Liver (tissue), 9 donors: ENCODE data around the gene RASAL2. TPM values are rescaled to one million over a fixed set of nuclear protein-coding genes. Genes with fewer than 3 reads are reported as not detected.

Source experiments
- DNase-seq: peaks from one replicate; pipeline ENCODE4 v3.0.0-alpha.2; 2017; ENCODE audit warnings: low spot score
- H3K27ac ChIP-seq, 2 donors: one replicate each; pipeline ENCODE4 v1.7.0; 2013; ENCODE audit warnings: inconsistent platforms in 2 of 2, low read length in 2 of 2, control low read depth in 1 of 2, low read depth in 1 of 2, mild to moderate bottlenecking in 1 of 2
- H3K27me3 ChIP-seq, 4 donors: one replicate each; pipeline versions ENCODE4 v1.6.1 to v1.7.0; 2013; ENCODE audit warnings: low read length in 3 of 4, inconsistent platforms in 1 of 4, mild to moderate bottlenecking in 1 of 4, moderate library complexity in 1 of 4; ENCODE audit not compliant: control insufficient read depth in 4 of 4, insufficient read depth in 4 of 4
- H3K36me3 ChIP-seq, 4 donors: one replicate each; pipeline versions ENCODE4 v1.6.1 to v1.7.0; 2013; ENCODE audit warnings: low read length in 3 of 4, mild to moderate bottlenecking in 3 of 4, low read depth in 1 of 4, moderate library complexity in 1 of 4; ENCODE audit not compliant: control insufficient read depth in 4 of 4, insufficient read depth in 3 of 4
- H3K4me1 ChIP-seq, 4 donors: one replicate each; pipeline versions ENCODE4 v1.6.1 to v1.7.0; 2013; ENCODE audit warnings: low read length in 3 of 4, mild to moderate bottlenecking in 3 of 4, moderate library complexity in 1 of 4; ENCODE audit not compliant: control insufficient read depth in 4 of 4, insufficient read depth in 4 of 4
- H3K4me3 ChIP-seq, 3 donors: one replicate each; pipeline versions ENCODE4 v1.6.1 to v1.7.0; 2013; ENCODE audit warnings: low read length in 3 of 3, control low read depth in 1 of 3, low read depth in 1 of 3, mild to moderate bottlenecking in 1 of 3
- H3K9ac ChIP-seq, 2 donors: one replicate each; pipeline ENCODE4 v1.7.0; 2013; ENCODE audit warnings: low read length in 2 of 2, mild to moderate bottlenecking in 2 of 2, moderate library complexity in 2 of 2, control low read depth in 1 of 2, low read depth in 1 of 2
- H3K9me3 ChIP-seq, 4 donors: one replicate each; pipeline versions ENCODE4 v1.6.1 to v1.7.0; 2013; ENCODE audit warnings: low read length in 3 of 4; ENCODE audit not compliant: control insufficient read depth in 4 of 4
- EGR1 ChIP-seq, 2 donors: IDR thresholded peaks; 2 replicates each; pipeline ENCODE4 v1.6.1; 2016 to 2018; ENCODE audit warnings: antibody characterized with exemption in 2 of 2, low read depth in 2 of 2
- FOXA2 ChIP-seq: IDR thresholded peaks from 2 replicates; pipeline ENCODE4 v1.6.1; 2016; ENCODE audit warnings: antibody characterized with exemption
- GABPA ChIP-seq, 2 donors: IDR thresholded peaks in 1 of 2; conservative IDR thresholded peaks in 1 of 2; 2 replicates each; pipeline ENCODE4 v1.6.1; 2016; ENCODE audit warnings: antibody characterized with exemption in 2 of 2, mild to moderate bottlenecking in 1 of 2, moderate library complexity in 1 of 2
- HNF4G ChIP-seq: IDR thresholded peaks from 2 replicates; pipeline ENCODE4 v1.6.1; 2016; ENCODE audit warnings: antibody characterized with exemption
- JUND ChIP-seq, 2 donors: IDR thresholded peaks; 2 replicates each; pipeline ENCODE4 v1.6.1; 2016; ENCODE audit warnings: antibody characterized with exemption in 2 of 2
- NR2F2 ChIP-seq: IDR thresholded peaks from 2 replicates; pipeline ENCODE4 v1.6.1; 2016; ENCODE audit warnings: antibody characterized with exemption
- RAD21 ChIP-seq, 2 donors: IDR thresholded peaks; 2 replicates each; pipeline ENCODE4 v1.6.1; 2016; ENCODE audit warnings: antibody characterized with exemption in 2 of 2, mild to moderate bottlenecking in 2 of 2
- RXRA ChIP-seq, 2 donors: IDR thresholded peaks; 2 replicates each; pipeline ENCODE4 v1.6.1; 2017 to 2018; ENCODE audit warnings: antibody characterized with exemption in 2 of 2, mild to moderate bottlenecking in 1 of 2
- SP1 ChIP-seq: IDR thresholded peaks from 2 replicates; pipeline ENCODE4 v1.6.1; 2018; ENCODE audit warnings: antibody characterized with exemption, mild to moderate bottlenecking
- TAF1 ChIP-seq: conservative IDR thresholded peaks from 2 replicates; pipeline ENCODE4 v1.6.1; 2016; ENCODE audit warnings: antibody characterized with exemption, mild to moderate bottlenecking
- YY1 ChIP-seq: IDR thresholded peaks from 2 replicates; pipeline ENCODE4 v1.6.1; 2016; ENCODE audit warnings: antibody characterized with exemption, mild to moderate bottlenecking
- WGBS: extraction: QIAGEN DNeasy Blood & Tissue Kit; methylation state at CpG from one replicate; pipeline ENCODE4 v1.1.7; 2013; 5-methylcytosine and 5-hydroxymethylcytosine counted together
- polyA plus RNA-seq, 2 donors: library from polyadenylated mRNA; stranded (reverse) in 1 of 2; unstranded in 1 of 2; fragments of 200-250 nt in 1 of 2; fragments of >200 nt in 1 of 2; fragmentation: Nextera tagmentation in 1 of 2; extraction: Ambion mirVana in 1 of 2; gene quantifications; one replicate each; pipeline versions ENCODE4 v1.2.1 to v1.2.3, GENCODE V29; 2013 to 2015
- total RNA-seq, 2 donors: library from RNA; depleted of rRNA; stranded (reverse); fragments of >200 nt; gene quantifications; one replicate each; pipeline ENCODE4 v1.2.3, GENCODE V29; 2014
- TF ChIP-seq, protein P1 (sequence below): IDR thresholded peaks from 2 replicates; pipeline ENCODE4 v1.6.1; 2016; ENCODE audit warnings: antibody characterized with exemption, mild to moderate bottlenecking
- TF ChIP-seq, protein P2 (sequence below): IDR thresholded peaks from 2 replicates; pipeline ENCODE4 v1.6.1; 2016; ENCODE audit warnings: antibody characterized with exemption
- TF ChIP-seq, protein P3 (sequence below): IDR thresholded peaks from 2 replicates; pipeline ENCODE4 v1.6.1; 2016; ENCODE audit warnings: antibody characterized with exemption
- TF ChIP-seq, protein P4 (sequence below): IDR thresholded peaks from 2 replicates; pipeline ENCODE4 v1.6.1; 2016; ENCODE audit warnings: antibody characterized with exemption
- donor health status: healthy.
- donor health status: healthy.
- donor health status: healthy.
- donor health status: healthy.
- donor health status: healthy.

Gene RASAL2
- total and polyA plus RNA-seq, 4 donors = 1.8 to 8.1 (median 4.1) TPM

DNA sequence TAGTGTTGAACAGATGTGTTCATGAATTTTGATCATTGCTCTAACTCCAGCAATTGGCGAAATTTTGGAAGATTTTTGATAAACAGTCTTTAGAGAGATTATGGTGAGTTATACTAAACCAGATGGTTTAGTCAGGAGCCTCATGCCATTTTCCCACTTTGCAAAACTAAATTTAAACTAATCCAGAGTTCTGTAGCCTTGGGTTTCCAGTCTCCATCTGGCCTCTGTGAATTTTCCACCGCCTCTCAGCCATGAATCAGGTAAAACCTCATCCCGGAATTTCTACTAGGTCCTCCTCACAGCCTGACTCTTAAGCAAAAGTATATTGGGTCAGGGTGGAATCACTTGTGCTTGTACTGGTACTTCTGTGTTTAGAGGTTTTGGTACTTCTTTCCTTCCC lies 358.1 kb downstream of the RASAL2 start (continued):
- TF ChIP-seq, protein P1, sequence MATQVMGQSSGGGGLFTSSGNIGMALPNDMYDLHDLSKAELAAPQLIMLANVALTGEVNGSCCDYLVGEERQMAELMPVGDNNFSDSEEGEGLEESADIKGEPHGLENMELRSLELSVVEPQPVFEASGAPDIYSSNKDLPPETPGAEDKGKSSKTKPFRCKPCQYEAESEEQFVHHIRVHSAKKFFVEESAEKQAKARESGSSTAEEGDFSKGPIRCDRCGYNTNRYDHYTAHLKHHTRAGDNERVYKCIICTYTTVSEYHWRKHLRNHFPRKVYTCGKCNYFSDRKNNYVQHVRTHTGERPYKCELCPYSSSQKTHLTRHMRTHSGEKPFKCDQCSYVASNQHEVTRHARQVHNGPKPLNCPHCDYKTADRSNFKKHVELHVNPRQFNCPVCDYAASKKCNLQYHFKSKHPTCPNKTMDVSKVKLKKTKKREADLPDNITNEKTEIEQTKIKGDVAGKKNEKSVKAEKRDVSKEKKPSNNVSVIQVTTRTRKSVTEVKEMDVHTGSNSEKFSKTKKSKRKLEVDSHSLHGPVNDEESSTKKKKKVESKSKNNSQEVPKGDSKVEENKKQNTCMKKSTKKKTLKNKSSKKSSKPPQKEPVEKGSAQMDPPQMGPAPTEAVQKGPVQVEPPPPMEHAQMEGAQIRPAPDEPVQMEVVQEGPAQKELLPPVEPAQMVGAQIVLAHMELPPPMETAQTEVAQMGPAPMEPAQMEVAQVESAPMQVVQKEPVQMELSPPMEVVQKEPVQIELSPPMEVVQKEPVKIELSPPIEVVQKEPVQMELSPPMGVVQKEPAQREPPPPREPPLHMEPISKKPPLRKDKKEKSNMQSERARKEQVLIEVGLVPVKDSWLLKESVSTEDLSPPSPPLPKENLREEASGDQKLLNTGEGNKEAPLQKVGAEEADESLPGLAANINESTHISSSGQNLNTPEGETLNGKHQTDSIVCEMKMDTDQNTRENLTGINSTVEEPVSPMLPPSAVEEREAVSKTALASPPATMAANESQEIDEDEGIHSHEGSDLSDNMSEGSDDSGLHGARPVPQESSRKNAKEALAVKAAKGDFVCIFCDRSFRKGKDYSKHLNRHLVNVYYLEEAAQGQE = no peak
- TF ChIP-seq JUND (IDR thresholded peaks at IDR 0.05) (no peak), RAD21 (IDR thresholded peaks at IDR 0.05) (no peak)

DNA sequence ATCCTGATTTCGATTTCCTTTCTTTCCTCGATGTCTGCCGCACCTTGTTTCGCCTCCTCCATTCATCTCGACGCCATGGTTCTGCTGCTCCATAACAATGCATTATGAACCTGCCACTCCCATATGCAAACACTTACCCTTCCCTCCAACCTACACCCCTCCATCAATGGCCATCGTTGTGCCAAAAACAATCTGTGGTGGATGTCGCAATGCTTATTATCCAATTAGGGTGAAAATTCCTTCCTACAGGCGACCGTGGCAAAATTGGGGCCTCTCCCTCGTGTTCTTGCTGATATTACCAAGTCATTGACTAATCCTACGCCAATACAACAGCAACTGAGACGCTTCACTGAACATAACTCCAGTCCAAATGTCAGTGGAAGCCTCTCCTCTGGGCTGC lies 362.6 kb downstream of the RASAL2 start:
- TF ChIP-seq TAF1 (no peak), GABPA (IDR thresholded peaks at IDR 0.05 in 1 of 2, conservative IDR thresholded peaks at IDR 0.05 in 1 of 2) (no peak), JUND (IDR thresholded peaks at IDR 0.05) (no peak), FOXA2 (no peak), YY1 (no peak)
- TF ChIP-seq, protein P2, sequence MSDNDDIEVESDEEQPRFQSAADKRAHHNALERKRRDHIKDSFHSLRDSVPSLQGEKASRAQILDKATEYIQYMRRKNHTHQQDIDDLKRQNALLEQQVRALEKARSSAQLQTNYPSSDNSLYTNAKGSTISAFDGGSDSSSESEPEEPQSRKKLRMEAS = no peak
- TF ChIP-seq, protein P3, sequence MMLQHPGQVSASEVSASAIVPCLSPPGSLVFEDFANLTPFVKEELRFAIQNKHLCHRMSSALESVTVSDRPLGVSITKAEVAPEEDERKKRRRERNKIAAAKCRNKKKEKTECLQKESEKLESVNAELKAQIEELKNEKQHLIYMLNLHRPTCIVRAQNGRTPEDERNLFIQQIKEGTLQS = no peak
- Histone ChIP-seq H3K27ac (no peak overlapping the region), H3K36me3 (peaks cover 3 to 14% (median 7%) of the 10 kb centered on the region in 4 donors), H3K27me3 (no peaks in the 10 kb centered on the region), H3K4me1 (no peaks in the 10 kb centered on the region), H3K4me3 (no peak overlapping the region), H3K9me3 (no peaks in the 10 kb centered on the region), H3K9ac (no peak overlapping the region)
- DNase-seq = no peak
- 97% methylated on average over 13 of the region's 13 CpGs for WGBS

DNA sequence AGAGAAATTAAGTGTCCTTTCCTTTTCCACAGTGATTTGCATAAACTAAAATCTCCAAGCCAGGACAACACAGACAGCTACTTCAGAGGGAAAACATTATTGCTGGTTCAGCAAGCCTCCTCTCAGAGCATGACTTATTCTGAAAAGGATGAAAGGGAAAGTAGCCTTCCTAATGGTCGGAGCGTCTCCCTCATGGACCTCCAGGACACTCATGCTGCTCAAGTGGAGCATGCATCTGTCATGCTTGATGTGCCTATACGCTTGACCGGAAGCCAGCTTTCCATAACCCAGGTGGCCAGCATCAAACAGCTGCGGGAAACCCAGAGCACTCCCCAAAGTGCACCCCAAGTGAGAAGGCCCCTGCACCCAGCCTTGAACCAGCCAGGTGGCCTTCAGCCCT lies 363.7 kb downstream of the RASAL2 start:
- no peaks in the 10 kb centered on the region for H3K4me1 ChIP-seq
- no peaks in the 10 kb centered on the region for H3K27me3 ChIP-seq
- no peak overlapping the region for H3K4me3 ChIP-seq
- H3K9ac ChIP-seq = no peak overlapping the region
- H3K36me3 ChIP-seq = peaks cover 3 to 10% (median 7%) of the 10 kb centered on the region in 4 donors
- no peak for TF ChIP-seq HNF4G
- TF ChIP-seq, protein P2 = no peak
- TF ChIP-seq NR2F2 = no peak
- TF ChIP-seq, protein P1 = no peak
- TF ChIP-seq, protein P4, sequence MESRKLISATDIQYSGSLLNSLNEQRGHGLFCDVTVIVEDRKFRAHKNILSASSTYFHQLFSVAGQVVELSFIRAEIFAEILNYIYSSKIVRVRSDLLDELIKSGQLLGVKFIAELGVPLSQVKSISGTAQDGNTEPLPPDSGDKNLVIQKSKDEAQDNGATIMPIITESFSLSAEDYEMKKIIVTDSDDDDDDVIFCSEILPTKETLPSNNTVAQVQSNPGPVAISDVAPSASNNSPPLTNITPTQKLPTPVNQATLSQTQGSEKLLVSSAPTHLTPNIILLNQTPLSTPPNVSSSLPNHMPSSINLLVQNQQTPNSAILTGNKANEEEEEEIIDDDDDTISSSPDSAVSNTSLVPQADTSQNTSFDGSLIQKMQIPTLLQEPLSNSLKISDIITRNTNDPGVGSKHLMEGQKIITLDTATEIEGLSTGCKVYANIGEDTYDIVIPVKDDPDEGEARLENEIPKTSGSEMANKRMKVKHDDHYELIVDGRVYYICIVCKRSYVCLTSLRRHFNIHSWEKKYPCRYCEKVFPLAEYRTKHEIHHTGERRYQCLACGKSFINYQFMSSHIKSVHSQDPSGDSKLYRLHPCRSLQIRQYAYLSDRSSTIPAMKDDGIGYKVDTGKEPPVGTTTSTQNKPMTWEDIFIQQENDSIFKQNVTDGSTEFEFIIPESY = no peak
- TF ChIP-seq SP1 = no peak
- no peak for TF ChIP-seq EGR1 (IDR thresholded peaks at IDR 0.05; ENCODE audit: low read depth in 2 of 2)
- TF ChIP-seq, protein P3 = no peak
- TF ChIP-seq RXRA (IDR thresholded peaks at IDR 0.05) = no peak
- no peak for TF ChIP-seq RAD21 (IDR thresholded peaks at IDR 0.05)
- H3K27ac ChIP-seq = no peak overlapping the region
- 98% methylated on average over 5 of the region's 5 CpGs for WGBS
- no peak for DNase-seq
- no peaks in the 10 kb centered on the region for H3K9me3 ChIP-seq
